ENCODE data around the gene IFNL1. TPM values are rescaled to one million over a fixed set of nuclear protein-coding genes. Genes with fewer than 3 reads are reported as not detected.

Gene IFNL1
- total RNA-seq, 6 experiments from 2014 or later: not detected

GRCh38 chr19:39325778-39326665 is 29.8 kb downstream of the IFNL1 start:
- Histone ChIP-seq H3K36me3 (no peaks in the 10 kb centered on the region), H3K9me3 (no peaks in the 10 kb centered on the region), H3K27me3 (no peaks in the 10 kb centered on the region), H3K4me1 (peaks cover 0 to 3% (median 0%) of the 10 kb centered on the region in 4 donors), H3K27ac (no peak overlapping the region), H3K4me3 (no peak overlapping the region)
- ATAC-seq: no peak
- no peak for TF ChIP-seq CTCF (IDR thresholded peaks at IDR 0.05)
- TF ChIP-seq POLR2A (IDR thresholded peaks at IDR 0.05): no peak
- intact Hi-C loops (cut with DNase I): loop anchor here (5.0 to 10.0 kb wide), 2 partner anchors 121 to 204 kb away; partner anchors contain the start of gene SYCN (in 1 of the 2)
- no peak for DNase-seq
- WGBS (ENCODE audit: insufficient coverage, low coverage, low lambda C conversion rate, missing lambda C conversion rate): 71% methylated on average over 10 of the region's 16 CpGs

- WGBS (ENCODE audit: insufficient coverage, low coverage, low lambda C conversion rate, missing lambda C conversion rate): 46% methylated on average over 11 of the region's 16 CpGs
- Histone ChIP-seq H3K27me3 (no peaks in the 10 kb centered on the region), H3K4me1 (peaks cover 0 to 3% (median 0%) of the 10 kb centered on the region in 4 donors), H3K27ac (no peak overlapping the region), H3K4me3 (no peak overlapping the region), H3K36me3 (no peaks in the 10 kb centered on the region), H3K9me3 (no peaks in the 10 kb centered on the region)
- ATAC-seq (no peak), DNase-seq (no peak)
- intact Hi-C loops (cut with DNase I): loop anchor here (5.0 to 10.0 kb wide), 2 partner anchors 123 to 205 kb away; partner anchors contain the start of gene SYCN (in 1 of the 2)
- TF ChIP-seq POLR2A (IDR thresholded peaks at IDR 0.05) (no peak), CTCF (IDR thresholded peaks at IDR 0.05) (no peak)
Observed at GRCh38 chr19:39327363-39328045, 31.3 kb downstream of the IFNL1 start.

GRCh38 chr19:39328046-39328705 is 32.0 kb downstream of the IFNL1 start:
- no peaks in the 10 kb centered on the region for H3K27me3 ChIP-seq
- no peaks in the 10 kb centered on the region for H3K36me3 ChIP-seq
- TF ChIP-seq CTCF (IDR thresholded peaks at IDR 0.05) (peak; percentile 92 to 94 (median 92)), POLR2A (IDR thresholded peaks at IDR 0.05) (no peak)
- whole genome bisulfite sequencing (ENCODE audit: insufficient coverage, low coverage, low lambda C conversion rate, missing lambda C conversion rate): 28% methylated on average over 16 of the region's 17 CpGs
- ATAC-seq (peak; percentile 86 to 97 (median 92)), DNase-seq (peak; percentile 82 to 87 (median 84))
- intact Hi-C loops (cut with DNase I): loop anchor here (5.0 to 10.0 kb wide), 2 partner anchors 123 to 206 kb away; partner anchors contain the start of gene SYCN (in 1 of the 2)
- H3K9me3 ChIP-seq: no peaks in the 10 kb centered on the region
- no peak overlapping the region for H3K4me3 ChIP-seq
- H3K27ac ChIP-seq: no peak overlapping the region
- H3K4me1 ChIP-seq: peaks cover 0 to 3% (median 0%) of the 10 kb centered on the region in 4 donors

- Histone ChIP-seq H3K4me1 (peaks cover 0 to 3% (median 0%) of the 10 kb centered on the region in 4 donors), H3K27ac (no peak overlapping the region), H3K4me3 (no peak overlapping the region), H3K9me3 (no peaks in the 10 kb centered on the region), H3K36me3 (no peaks in the 10 kb centered on the region), H3K27me3 (no peaks in the 10 kb centered on the region)
- TF ChIP-seq CTCF (IDR thresholded peaks at IDR 0.05): no peak
- no peak for TF ChIP-seq POLR2A (IDR thresholded peaks at IDR 0.05)
- DNase-seq (no peak), ATAC-seq (no peak)
- WGBS (ENCODE audit: insufficient coverage, low coverage, low lambda C conversion rate, missing lambda C conversion rate): 84% methylated on average over 6 of the region's 7 CpGs
- intact Hi-C loops (cut with DNase I): loop anchor here (5.0 to 10.0 kb wide), 2 partner anchors 125 to 208 kb away; partner anchors contain the start of gene SYCN (in 1 of the 2)
Observed at GRCh38 chr19:39329948-39330347, 33.7 kb downstream of the IFNL1 start.

Data from right lobe of liver (tissue), 6 donors.